ENCODE data around the gene LIPF.
"Not testable (repeated sequence)": the region's sequence is repeated elsewhere in the genome, so short reads cannot be mapped to it uniquely, and the experiment has no call there.

LIPF gene

DNA sequence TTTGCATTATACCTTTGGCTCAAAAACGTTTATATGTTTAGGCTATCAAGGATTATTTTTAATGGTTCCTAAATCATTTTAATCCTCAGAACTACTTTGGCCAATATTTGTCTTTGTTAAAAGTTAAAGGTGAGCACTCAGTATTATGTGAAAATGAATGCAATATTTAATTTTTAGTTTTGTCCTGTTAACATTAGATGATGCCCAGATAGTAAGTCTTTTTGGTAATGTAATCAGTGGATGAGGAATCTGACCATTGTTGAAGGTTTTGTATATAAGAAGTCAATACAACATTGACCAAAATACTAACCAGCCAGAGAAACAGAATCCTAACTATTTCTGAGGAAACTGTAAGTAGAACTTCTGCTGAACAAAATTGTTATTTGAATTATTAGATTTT lies at the start of gene LIPF:
Gene LIPF, plus strand, starts transcription at position 301 of the 400 bp plus-strand sequence. CDS start 2,856 bp downstream, outside the sequence.
- no peak for DNase-seq (ENCODE audit: low read depth, low spot score)

- DNase-seq (ENCODE audit: low read depth, low spot score), result no peak
These were observed 47.8 kb upstream of the LIPF start for GRCh38 chr10:88616250-88616977.

DNA sequence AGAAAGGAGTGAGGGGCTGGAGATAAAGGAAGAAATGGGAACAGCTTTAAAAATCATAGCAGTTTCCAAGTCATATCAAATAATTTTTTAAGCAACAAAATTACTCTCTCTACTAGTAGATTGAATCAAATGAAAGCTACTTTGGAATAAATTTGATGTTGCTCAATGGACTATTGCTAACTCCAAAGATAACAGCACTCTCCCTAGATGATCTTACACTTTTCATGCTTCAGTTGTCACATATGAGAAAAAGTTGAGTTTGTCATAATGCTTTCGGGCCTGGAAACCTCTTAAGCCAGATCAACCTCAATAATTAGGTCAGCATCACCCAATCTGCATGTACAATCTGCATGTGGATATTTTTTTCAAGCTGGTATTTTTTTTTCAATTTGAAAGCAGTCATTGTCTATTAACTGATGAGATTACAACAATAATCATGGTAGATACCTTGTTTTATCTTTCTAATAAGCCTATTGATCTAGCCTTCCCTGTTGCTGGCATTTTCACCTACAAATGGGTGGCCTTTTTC lies 46.4 kb upstream of the LIPF start:
- DNase-seq (ENCODE audit: low read depth, low spot score), result no peak

- DNase-seq (ENCODE audit: low read depth, low spot score), result no peak
These were observed 45.7 kb upstream of the LIPF start for GRCh38 chr10:88618496-88618895.

DNA sequence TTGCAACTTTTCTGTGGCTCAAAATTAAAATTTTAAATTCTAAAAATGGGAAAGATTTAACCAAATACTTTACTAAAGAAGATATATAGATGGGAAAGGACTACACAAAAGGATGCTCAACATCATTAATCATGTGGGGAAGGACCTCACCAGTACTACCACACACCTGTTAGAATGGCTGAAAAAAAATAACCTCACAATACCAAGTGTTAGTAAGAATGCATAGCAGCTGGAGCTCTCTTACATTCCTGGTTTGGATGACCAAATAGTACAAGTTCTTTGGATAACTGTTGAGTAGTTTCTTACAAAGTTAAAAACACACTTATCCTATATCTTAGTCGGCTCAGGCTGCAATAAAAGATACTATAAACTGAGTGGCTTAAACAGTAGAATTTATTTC lies 43.8 kb upstream of the LIPF start:
- DNase-seq (ENCODE audit: low read depth, low spot score), result no peak

GRCh38 chr10:88623835-88624234 lies 40.4 kb upstream of the LIPF start:
- no peak for DNase-seq (ENCODE audit: low read depth, low spot score)

- DNase-seq (ENCODE audit: low read depth, low spot score), result no peak
These were observed 39.4 kb upstream of the LIPF start for GRCh38 chr10:88624840-88625239.

DNA sequence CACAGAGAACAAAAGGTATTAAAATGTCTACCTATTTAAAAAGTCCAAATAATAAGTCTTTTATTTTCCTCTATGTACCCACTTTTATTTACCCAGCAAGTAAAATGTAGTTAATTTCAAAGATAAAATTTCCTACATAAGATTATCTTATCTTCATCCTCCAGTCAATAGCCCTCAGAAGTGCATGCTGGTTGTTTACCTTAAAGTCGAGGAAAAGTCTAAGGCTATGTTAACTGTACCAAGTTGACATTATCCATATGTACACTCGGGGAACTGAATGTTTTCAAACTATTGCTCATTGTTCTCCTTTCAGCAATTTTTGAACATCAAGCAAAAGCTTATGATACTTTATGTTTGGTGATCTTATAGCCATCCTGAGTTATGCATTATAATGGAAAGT lies 24.1 kb upstream of the LIPF start:
- no peak for DNase-seq (ENCODE audit: low read depth, low spot score)

GRCh38 chr10:88642209-88642608 lies 22.0 kb upstream of the LIPF start:
- no peak for DNase-seq (ENCODE audit: low read depth, low spot score)

DNA sequence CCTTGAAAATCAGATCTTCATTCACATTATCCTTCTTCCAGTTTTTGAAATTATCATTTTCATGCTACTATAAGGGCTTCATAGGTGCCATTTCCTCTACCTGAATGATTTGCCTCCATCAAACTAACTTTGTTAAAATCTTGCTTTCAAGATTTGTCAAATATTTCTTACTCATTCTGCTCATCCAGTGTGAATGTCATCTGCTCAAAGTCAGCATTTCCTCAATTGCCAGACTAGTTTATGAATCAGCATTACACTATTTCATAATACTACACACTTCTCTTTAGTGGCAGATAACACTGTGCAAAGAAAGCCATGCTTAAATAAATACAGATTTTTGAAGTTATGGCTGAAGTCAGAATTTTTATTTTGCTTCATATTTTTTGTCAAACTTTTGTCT lies 21.3 kb upstream of the LIPF start:
- DNase-seq (ENCODE audit: low read depth, low spot score), result no peak

DNA sequence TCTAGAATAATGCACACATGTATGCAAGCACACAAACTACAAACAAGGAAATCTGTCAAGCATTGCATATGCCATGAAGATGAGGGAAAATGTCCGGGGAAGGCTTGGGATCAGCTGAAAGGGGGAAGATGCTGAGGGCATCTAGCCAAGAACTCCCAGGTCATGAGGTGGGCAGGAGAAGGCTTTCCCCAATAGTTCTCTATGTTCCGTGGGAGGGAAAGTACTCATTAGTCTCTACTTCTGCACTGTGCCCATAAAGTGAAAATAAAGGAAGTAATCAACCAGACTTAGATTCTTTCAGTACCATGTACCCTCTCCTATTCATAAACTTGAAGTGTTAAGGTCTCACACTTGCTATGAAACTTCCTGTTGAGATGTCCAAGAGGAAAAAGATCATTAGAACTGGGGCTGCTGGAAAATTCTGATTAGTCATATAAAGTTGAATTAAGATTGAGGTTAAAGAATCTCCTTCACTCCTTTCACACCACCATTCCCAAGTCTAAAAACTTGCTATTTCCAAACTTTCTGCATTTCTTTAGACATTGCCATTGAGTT lies 17.1 kb upstream of the LIPF start:
- no peak for DNase-seq (ENCODE audit: low read depth, low spot score)

GRCh38 chr10:88651101-88651551 lies 13.1 kb upstream of the LIPF start:
- no peak for DNase-seq (ENCODE audit: low read depth, low spot score)

DNA sequence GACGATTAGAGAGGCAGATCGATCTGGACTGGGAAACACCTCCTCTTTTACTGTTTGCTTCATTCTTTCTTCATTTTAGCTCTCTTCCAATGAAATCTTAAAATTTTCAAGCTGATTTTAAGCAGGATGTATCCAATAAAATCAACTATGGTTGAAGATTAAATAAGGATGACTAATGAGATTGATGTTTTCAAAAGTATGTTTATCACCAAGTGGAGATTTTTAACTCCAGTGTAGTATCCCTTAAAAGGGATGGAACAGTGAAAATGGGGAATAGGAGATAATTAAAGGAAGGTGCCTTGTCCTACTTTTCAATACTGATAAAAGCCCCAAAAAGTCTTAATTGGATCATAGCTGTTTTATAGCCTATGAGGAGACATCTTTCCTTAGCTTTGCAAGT lies 11.6 kb upstream of the LIPF start:
- no peak for DNase-seq (ENCODE audit: low read depth, low spot score)

GRCh38 chr10:88657901-88658300 lies 6.3 kb upstream of the LIPF start:
- DNase-seq (ENCODE audit: low read depth, low spot score), result no peak

GRCh38 chr10:88659725-88660597 lies 4.3 kb upstream of the LIPF start:
- DNase-seq (ENCODE audit: low read depth, low spot score), result no peak

DNA sequence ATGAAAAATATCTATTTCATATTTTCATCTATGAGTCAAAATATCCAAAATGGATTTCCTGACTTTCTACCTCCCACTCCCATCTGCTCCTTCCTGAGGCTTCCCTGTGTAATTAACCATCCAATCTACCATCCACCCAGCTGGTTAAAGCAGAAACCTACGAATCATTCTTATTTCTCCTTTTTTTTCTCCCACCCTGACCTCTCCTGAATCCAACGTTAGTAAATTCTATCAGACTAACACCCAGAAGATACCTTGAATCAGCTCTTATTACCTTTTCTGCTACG lies 3.7 kb upstream of the LIPF start:
- no peak for DNase-seq (ENCODE audit: low read depth, low spot score)

DNA sequence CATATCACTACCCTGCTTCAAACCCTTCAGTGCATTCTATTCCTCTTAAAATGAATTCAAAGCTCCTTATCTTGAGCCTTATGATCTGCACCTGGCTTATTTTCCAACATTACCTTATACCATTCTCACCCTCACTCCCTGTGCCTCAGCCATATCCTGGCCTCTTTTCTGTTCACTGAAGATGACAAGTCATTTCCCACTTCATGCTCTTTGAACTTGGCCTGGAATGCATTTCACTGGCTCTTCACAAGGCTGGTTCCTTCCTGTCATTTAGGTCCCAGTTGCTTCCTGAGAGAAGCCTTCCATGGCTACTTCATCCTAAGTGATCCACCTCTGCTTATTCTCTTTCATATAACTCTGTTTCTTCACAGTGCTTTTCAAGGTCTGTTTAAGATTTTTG lies 3.2 kb upstream of the LIPF start:
- DNase-seq (ENCODE audit: low read depth, low spot score), result no peak

DNA sequence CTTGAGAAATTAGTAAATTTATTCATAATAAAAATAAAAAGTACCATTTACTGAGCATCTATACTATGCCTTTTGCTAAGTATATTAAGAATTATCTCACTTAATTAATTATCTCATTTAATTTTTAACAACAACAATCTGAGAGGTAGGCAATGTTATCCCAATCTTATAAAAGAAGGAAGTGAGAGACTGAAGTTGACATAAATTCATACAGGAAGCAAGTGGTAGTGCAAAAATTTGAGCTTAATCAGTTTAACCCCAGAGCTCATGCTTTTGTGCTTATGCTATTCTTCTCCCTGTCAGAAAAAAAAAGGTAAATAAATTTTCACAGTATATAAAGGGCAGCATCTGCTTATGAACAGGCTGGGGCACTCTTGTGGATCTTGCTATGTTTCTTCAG lies 2.7 kb upstream of the LIPF start:
- DNase-seq (ENCODE audit: low read depth, low spot score), result no peak

- not testable (repeated sequence) for DNase-seq (ENCODE audit: low read depth, low spot score)
These were observed 1.1 kb upstream of the LIPF start for GRCh38 chr10:88663153-88663552.

GRCh38 chr10:88668465-88668864 lies 4.2 kb downstream of the LIPF start:
- no peak for DNase-seq (ENCODE audit: low read depth, low spot score)

DNA sequence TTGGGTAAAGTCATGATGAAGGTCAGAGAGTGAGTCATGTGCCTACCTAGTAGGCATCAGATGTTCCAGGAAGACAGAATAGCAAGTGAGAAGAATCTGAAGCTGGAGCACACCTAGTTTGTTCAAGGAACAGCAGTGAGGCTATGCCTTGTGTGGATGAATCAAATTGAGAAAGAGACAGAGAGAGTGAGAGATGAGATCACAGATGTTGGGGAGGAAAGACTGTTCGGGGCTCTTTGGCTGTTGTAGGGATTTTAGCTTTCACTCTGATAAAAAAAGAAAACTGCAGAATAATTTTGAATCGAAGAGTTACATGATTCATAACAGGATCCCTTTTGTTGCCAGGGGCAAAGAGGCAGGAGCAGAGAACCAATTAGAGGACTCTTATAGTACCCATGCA lies 6.3 kb downstream of the LIPF start:
- DNase-seq (ENCODE audit: low read depth, low spot score), result no peak

GRCh38 chr10:88672041-88672440 lies 7.8 kb downstream of the LIPF start:
- DNase-seq (ENCODE audit: low read depth, low spot score), result no peak

Data from activated naive CD8-positive, alpha-beta T cell treated with anti-CD3 and anti-CD28 coated beads, Interleukin-2, amount 50 U/mL, for 16 hours (primary cell).